GM12891 (cell line): Measurements from ENCODE around the gene STARD4.

ENCODE experiments used
- POLR2A ChIP-seq: IDR thresholded peaks from 2 replicates; pipeline ENCODE4 v1.6.1; 2011; ENCODE audit warnings: low read depth, low read length, control low read depth
- POLR2AphosphoS5 ChIP-seq: IDR thresholded peaks from 2 replicates; pipeline ENCODE4 v1.6.1; 2011; ENCODE audit warnings: low read depth, low read length, control low read depth
- TAF1 ChIP-seq: IDR thresholded peaks from 2 replicates; pipeline ENCODE4 v1.6.1; 2011; ENCODE audit warnings: low read depth, low read length, control low read depth

- TF ChIP-seq POLR2A, result no peak
- TF ChIP-seq TAF1, result no peak
- no peak for TF ChIP-seq POLR2AphosphoS5
These were observed 40.6 kb upstream of the STARD4 start for GRCh38 chr5:111552896-111553295.
